Measurements from ENCODE around the gene ZNF22. TPM values are rescaled to one million over a fixed set of nuclear protein-coding genes. Genes with fewer than 3 reads are reported as not detected.
A peak's percentile ranks its signal among the peaks of the same experiment; 100 is the strongest.

The ZNF22 gene
- total RNA-seq, 1 experiment from 2014 or later = 13.9 TPM

DNA sequence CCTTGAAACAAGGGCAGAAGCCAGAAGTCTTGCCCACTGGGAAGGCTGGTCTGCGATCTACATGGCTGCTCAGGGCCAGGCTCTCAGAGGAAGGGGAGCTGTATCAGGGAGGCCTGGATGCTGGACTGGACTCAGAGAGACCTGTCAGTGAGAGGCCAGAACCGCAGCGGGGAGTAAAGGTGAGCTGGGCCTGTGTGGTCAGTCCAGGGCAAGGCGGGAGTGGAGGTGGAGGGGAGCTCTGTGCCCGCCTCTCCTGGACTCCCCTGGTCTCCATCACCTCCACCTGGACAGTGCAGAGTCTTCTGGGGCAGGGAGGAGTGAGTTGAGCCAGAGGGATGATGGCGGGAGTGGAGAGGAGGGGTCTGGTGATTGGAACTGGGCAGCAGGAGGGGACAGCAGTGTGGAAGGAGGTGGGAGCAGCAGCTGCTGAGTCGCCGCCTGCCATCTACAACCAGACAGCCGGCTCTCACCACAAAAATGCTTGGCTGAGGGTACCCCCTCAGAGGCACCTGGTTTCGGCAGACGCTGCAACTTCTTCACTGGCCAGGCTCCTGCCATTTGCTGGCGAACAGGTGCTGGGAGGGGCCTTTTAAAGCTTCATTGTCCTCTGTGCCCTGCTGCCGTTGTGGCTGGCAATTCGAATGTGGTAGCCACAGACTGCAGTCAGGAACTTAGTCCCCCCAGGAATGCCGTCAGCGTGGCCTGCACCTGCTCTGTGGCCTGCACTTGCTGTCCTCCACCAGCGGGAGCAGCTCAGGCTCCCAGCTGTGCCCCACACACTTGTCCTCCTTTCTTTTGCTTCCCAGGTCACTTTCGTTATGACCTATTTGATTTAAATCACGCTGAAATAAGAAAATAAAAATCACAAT is 37.6 kb upstream of the ZNF22 start:
- peak; percentile 61 for DNase-seq (ENCODE audit: low spot score)
- in situ Hi-C loops (cut with HindIII; ENCODE audit: low sequenced_read_pairs) = no loop called here

- peak; percentile 89 for DNase-seq (ENCODE audit: low spot score)
- in situ Hi-C loops (cut with HindIII; ENCODE audit: low sequenced_read_pairs) = no loop called here
Measured at GRCh38 chr10:44963772-44964633, 36.7 kb upstream of the ZNF22 start.

DNA sequence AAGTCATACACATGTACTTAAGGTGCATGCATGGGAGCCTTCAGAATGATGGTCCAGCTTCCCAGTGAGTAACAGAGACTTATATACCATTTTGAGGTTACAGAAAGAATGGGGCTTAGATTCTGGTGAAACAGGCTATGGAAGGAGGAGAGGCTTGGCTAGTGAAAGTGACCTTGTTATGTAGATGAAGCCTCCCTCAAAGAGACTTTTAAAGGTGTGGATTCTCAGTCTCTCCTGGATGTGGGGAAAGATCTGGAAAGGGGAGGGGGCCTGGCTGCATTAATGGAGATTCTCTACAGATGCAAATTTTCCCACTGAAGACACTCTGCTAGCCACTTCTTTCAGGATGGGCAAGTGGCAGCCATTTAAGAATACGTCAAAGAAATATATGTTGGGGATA is 35.6 kb upstream of the ZNF22 start:
- no peak for DNase-seq (ENCODE audit: low spot score)

DNA sequence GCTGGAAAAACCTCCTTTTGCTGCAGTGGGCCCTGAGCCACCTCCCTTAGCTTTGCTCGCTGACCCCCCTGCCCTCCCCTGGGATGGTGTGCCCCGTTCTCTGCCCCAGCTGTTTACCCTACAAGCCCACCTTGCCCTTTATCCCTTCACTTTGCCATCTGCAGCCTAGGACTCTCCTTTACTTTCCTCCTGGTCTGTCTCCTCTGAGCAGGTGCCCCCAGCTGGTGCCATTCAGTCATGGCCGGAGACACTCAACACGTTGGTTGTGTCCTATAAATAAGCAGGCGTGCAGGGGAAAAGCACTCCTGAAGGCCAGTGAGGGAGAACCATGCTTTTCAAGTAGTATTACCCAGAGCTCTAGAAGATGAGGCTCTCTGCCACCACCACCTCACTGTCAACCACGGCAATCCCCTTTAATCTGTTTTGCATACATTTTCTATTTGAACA is 35.0 kb upstream of the ZNF22 start:
- in situ Hi-C loops (cut with HindIII; ENCODE audit: low sequenced_read_pairs) = no loop called here
- peak; percentile 69 for DNase-seq (ENCODE audit: low spot score)

More for the DNA sequence above, 35.6 kb upstream of the ZNF22 start:
- in situ Hi-C loops (cut with HindIII; ENCODE audit: low sequenced_read_pairs) = no loop called here

- in situ Hi-C loops (cut with HindIII; ENCODE audit: low sequenced_read_pairs) = no loop called here
- no peak for DNase-seq (ENCODE audit: low spot score)
Measured at GRCh38 chr10:44966129-44966815, 34.5 kb upstream of the ZNF22 start.

- in situ Hi-C loops (cut with HindIII; ENCODE audit: low sequenced_read_pairs) = no loop called here
Measured at GRCh38 chr10:44966816-44967509, 33.8 kb upstream of the ZNF22 start.

DNA sequence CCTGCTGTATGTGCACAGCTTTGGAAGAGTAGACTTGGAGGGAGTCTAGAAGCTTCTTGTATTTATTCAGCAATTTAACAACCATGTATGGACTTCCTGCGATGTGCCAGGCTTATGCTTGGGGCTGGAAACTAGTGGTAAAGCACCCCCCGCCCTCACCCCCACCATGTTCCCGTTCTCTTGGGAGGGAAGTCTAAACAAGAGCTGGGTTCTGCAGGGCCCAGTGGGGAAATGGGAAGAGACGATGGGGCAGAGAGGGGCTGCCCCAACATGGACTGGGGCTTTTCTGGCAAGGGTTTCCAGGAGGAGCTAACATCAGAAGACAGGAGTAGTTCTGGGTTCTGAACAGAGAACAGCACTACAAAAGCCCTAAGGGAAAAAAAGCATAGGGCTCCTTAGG is 33.1 kb upstream of the ZNF22 start:
- DNase-seq (ENCODE audit: low spot score) = no peak
- in situ Hi-C loops (cut with HindIII; ENCODE audit: low sequenced_read_pairs) = no loop called here

More at GRCh38 chr10:44966816-44967509, 33.8 kb upstream of the ZNF22 start:
- DNase-seq (ENCODE audit: low spot score) = no peak

GRCh38 chr10:44968091-44968490 is 32.6 kb upstream of the ZNF22 start:
- in situ Hi-C loops (cut with HindIII; ENCODE audit: low sequenced_read_pairs) = no loop called here
- no peak for DNase-seq (ENCODE audit: low spot score)

DNA sequence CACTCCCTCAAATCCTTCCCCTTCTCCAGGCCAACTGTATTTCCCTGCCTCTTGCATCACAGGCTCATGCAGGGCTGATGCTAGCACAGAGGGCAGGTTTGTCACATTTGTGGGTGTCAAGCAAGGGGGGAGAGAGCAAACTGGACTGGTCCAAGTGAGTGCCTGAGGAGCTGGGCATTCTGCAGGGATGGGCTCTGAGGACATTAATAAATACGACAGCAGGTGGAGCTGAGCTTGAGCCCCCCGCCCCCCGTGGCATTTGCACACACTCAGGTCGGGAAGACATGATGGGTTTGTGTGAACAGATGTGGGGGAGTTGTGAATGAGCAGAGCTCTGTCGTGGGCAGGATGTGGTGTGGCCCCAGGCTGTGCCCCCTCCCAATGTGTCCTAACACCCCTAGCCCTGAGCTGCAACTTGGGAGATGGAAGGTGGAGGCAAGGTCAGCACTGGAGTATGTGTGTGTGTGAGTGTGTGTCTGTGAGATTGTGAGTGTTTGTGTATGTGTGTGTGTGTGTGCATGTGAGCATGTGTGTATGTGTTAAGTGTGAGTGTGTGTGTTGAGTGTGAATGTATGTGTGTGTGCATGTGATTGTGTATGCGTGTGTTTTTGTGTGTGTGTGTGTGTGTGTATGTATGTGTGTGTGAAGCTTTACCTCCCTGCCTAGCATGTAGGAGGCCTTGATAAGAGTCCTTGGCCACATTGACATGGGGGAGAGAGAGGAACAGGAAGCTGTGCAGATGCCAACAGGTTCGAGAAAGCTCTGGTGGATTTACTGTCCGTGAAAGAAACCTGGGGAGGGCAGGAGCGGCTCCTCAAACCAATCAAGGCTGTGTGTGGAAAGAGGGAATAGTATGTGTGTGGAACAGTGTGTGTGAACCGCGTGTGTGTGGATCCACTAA is 32.0 kb upstream of the ZNF22 start:
- in situ Hi-C loops (cut with HindIII; ENCODE audit: low sequenced_read_pairs) = no loop called here
- DNase-seq (ENCODE audit: low spot score) = no peak

DNA sequence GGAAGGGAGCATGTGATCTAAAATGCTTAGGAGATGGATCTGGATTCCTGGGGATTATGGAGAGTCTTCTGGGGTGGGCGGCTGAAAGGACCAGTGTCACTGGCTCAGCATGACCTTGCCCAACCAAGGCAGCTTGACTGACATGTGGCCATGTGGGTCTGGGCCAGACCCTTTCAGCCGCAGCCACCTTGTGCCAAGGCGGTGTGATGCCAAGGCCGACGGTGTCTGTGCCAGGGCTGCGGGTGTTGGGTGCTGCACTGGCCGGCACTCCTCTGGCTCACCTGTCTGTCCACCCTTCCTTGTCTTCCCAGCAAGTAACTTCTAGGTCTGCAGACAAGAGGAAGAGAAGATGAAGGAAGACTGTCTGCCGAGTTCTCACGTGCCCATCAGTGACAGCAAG is 30.9 kb upstream of the ZNF22 start:
- in situ Hi-C loops (cut with HindIII; ENCODE audit: low sequenced_read_pairs) = no loop called here
- no peak for DNase-seq (ENCODE audit: low spot score)

- in situ Hi-C loops (cut with HindIII; ENCODE audit: low sequenced_read_pairs) = no loop called here
Measured at GRCh38 chr10:44970812-44971395, 29.8 kb upstream of the ZNF22 start.

DNA sequence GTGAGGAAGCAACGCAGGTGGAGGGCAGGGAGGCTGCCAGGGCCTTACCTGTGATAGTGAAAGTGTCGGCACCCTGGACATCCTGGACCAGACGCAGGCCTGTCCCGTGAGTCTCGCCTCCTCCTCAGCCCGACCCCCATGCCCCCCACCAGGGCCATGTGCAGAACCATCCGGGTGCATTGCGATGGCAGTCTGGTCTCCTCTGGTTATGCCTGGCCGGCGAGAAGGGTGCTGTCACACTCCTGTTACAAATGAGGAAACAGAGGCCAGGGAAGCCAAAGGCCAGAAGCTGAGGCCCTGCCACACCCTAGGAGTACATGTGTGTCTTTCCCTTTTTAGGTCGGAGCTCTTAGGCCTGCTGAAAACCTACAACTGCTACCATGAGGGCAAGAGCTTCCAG is 29.3 kb upstream of the ZNF22 start:
- in situ Hi-C loops (cut with HindIII; ENCODE audit: low sequenced_read_pairs) = no loop called here
- DNase-seq (ENCODE audit: low spot score) = no peak

More at GRCh38 chr10:44970812-44971395, 29.8 kb upstream of the ZNF22 start:
- no peak for DNase-seq (ENCODE audit: low spot score)

GRCh38 chr10:44971935-44972757 is 28.6 kb upstream of the ZNF22 start:
- in situ Hi-C loops (cut with HindIII; ENCODE audit: low sequenced_read_pairs) = no loop called here
- no peak for DNase-seq (ENCODE audit: low spot score)

DNA sequence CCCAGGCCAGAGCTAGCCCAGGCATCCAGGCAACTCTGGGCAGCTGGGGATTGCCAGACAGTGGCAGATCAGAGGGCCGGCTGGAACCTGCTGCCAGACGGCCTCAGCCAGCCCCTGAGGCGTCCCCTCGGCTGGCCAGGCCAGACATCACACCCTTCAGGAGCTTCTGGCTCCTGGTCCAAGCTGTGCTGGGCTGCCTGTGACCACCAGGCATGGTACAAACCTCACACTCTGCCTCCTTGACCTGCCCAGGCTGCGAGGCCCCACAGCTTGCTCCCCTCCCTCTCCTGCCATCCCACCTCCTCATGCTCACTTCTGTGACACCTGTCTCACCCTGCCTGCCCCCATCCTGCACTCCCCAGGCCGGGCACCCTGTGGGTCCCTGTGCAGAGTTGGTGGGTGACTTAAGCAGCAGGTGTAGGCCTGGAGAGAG is 27.8 kb upstream of the ZNF22 start:
- in situ Hi-C loops (cut with HindIII; ENCODE audit: low sequenced_read_pairs) = no loop called here
- DNase-seq (ENCODE audit: low spot score) = no peak

- DNase-seq (ENCODE audit: low spot score) = no peak
- in situ Hi-C loops (cut with HindIII; ENCODE audit: low sequenced_read_pairs) = no loop called here
Measured at GRCh38 chr10:44973323-44974081, 27.2 kb upstream of the ZNF22 start.

DNA sequence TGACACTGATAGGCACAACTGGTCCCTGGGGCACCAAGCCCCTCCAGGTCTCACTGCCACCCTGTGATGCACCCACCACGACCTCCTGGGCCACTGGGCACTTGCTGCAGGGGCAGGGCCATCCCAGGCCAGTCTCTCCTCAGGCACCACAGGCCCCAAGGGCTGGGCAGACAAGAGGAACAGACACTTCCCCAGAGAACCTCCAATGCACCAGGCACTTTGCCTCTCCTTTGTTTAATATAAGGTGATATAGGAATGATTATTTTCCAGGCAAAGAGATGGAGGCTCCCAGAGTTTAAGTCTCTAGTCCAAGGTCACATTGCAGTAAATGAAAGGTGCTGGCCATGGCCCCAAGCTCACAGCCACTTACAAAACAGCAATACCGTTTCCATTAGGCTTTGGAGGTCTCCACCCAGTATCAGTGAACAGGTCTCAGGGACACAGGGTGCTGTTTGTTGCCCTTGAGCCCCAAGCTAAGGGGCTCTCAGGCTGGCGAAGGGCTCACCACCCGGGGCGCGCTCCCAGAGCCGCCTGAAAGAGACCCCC is 26.6 kb upstream of the ZNF22 start:
- DNase-seq (ENCODE audit: low spot score) = no peak
- in situ Hi-C loops (cut with HindIII; ENCODE audit: low sequenced_read_pairs) = no loop called here

All from G401 (cell line).